ENCODE data around the gene MIER2. TPM values are rescaled to one million over a fixed set of nuclear protein-coding genes. Genes with fewer than 3 reads are reported as not detected.
"Not testable (repeated sequence)": the region's sequence is repeated elsewhere in the genome, so short reads cannot be mapped to it uniquely, and the experiment has no call there.

The MIER2 gene
- total and polyA plus RNA-seq, 8 donors, result 5.8 to 29.6 (median 13.2) TPM

- DNase-seq, result no peak
- Histone ChIP-seq H3K27me3 (peaks cover 0 to 52% (median 0%) of the 10 kb centered on the region in 3 donors), H3K4me1 (peaks cover 0 to 7% (median 5%) of the 10 kb centered on the region in 4 donors), H3K9me3 (no peaks in the 10 kb centered on the region), H3K36me3 (no peaks in the 10 kb centered on the region), H3K4me3 (no peak overlapping the region), H3K27ac (no peak overlapping the region)
- no peak for TF ChIP-seq POLR2AphosphoS5 (IDR thresholded peaks at IDR 0.05)
- 85 to 97% (median 92%) methylated on average over 1 of the region's 1 CpG for WGBS, 5 donors
- intact Hi-C loops (cut with DNase I; ENCODE audit: low total_unique reads), result no loop called here
Observed at GRCh38 chr19:262125-262524, 82.5 kb downstream of the MIER2 start.

GRCh38 chr19:256804-257203 lies 87.8 kb downstream of the MIER2 start:
- H3K4me3 ChIP-seq; intact Hi-C loops (cut with DNase I; ENCODE audit: low total_unique reads); DNase-seq; H3K9me3 ChIP-seq; H3K36me3 ChIP-seq; H3K27ac ChIP-seq; H3K4me1 ChIP-seq: not testable (repeated sequence)
- WGBS, 5 donors, result 66 to 82% (median 77%) methylated on average over 3 of the region's 3 CpGs
- peaks cover 0 to 30% (median 0%) of the 10 kb centered on the region in 3 donors for H3K27me3 ChIP-seq

Other genes starting within 250 kb of the MIER2 start
- not detected for gene OR4F17, start 237.7 kb downstream of the MIER2 start, total RNA-seq
- gene OR4F17, start 237.7 kb downstream of the MIER2 start, polyA plus RNA-seq, result not detected
- 100 to 1,000 TPM in 1 of 5 donors, 10 to 100 TPM in 4; 22.2 to 228 (median 46.4) TPM for gene PLPP2, start 53.4 kb downstream of the MIER2 start, total RNA-seq
- gene PLPP2, start 53.4 kb downstream of the MIER2 start, polyA plus RNA-seq, result 10 to 100 TPM; 22.5 to 55.7 (median 28.4) TPM
- 1 to 10 TPM in 1 of 5 donors, under 1 TPM in 1, not detected in 3; 0.73 to 9.3 TPM for gene C2CD4C, start 64.4 kb upstream of the MIER2 start, total RNA-seq
- under 1 TPM; 0.31 to 0.61 (median 0.55) TPM for gene C2CD4C, start 64.4 kb upstream of the MIER2 start, polyA plus RNA-seq
- gene SHC2, start 116.2 kb upstream of the MIER2 start, total RNA-seq, result 100 to 1,000 TPM in 2 of 5 donors, 10 to 100 TPM in 3; 13.8 to 169 (median 34.8) TPM
- gene SHC2, start 116.2 kb upstream of the MIER2 start, polyA plus RNA-seq, result 10 to 100 TPM; 27.6 to 40.7 (median 38.4) TPM
- 10 to 100 TPM in 1 of 5 donors, 1 to 10 TPM in 2, under 1 TPM in 1, not detected in 1; 0.45 to 11.9 (median 2.1) TPM for gene MADCAM1, start 151.7 kb upstream of the MIER2 start, total RNA-seq
- 1 to 10 TPM; 1.5 to 2.9 (median 2.3) TPM for gene MADCAM1, start 151.7 kb upstream of the MIER2 start, polyA plus RNA-seq
- gene TPGS1, start 162.7 kb upstream of the MIER2 start, total RNA-seq, result 10 to 100 TPM in 3 of 5 donors, 1 to 10 TPM in 2; 1.2 to 65.5 (median 15.2) TPM
- 10 to 100 TPM; 26.3 to 33.8 (median 26.4) TPM for gene TPGS1, start 162.7 kb upstream of the MIER2 start, polyA plus RNA-seq
- gene CDC34, start 187.0 kb upstream of the MIER2 start, total RNA-seq, result 100 to 1,000 TPM in 2 of 5 donors, 10 to 100 TPM in 3; 26.1 to 503 (median 72.9) TPM
- 10 to 100 TPM; 62.9 to 82.1 (median 80.5) TPM for gene CDC34, start 187.0 kb upstream of the MIER2 start, polyA plus RNA-seq
- 1 to 10 TPM in 1 of 5 donors, under 1 TPM in 1, not detected in 3; 0.55 to 5.4 TPM for gene GZMM, start 199.3 kb upstream of the MIER2 start, total RNA-seq
- gene GZMM, start 199.3 kb upstream of the MIER2 start, polyA plus RNA-seq, result 1 to 10 TPM in 1 of 3 donors, under 1 TPM in 2; 0.37 to 6.6 (median 0.93) TPM
- gene BSG, start 227.8 kb upstream of the MIER2 start, total RNA-seq, result 1,000 to 10,000 TPM in 1 of 5 donors, 100 to 1,000 TPM in 4; 184 to 1,029 (median 269) TPM
- gene BSG, start 227.8 kb upstream of the MIER2 start, polyA plus RNA-seq, result 100 to 1,000 TPM; 193 to 524 (median 393) TPM
- gene HCN2, start 245.1 kb upstream of the MIER2 start, total RNA-seq, result under 1 TPM in 1 of 5 donors, not detected in 4; 0.18 TPM
- under 1 TPM in 2 of 3 donors, not detected in 1; 0.10 to 0.15 TPM for gene HCN2, start 245.1 kb upstream of the MIER2 start, polyA plus RNA-seq

Data from stomach (tissue), 9 donors.